ENCODE measurements around the gene IRX4.

IRX4 gene

GRCh38 chr5:1907616-1908015 is 24.9 kb upstream of the IRX4 start:
- no peaks in the 10 kb centered on the region for H3K4me1 ChIP-seq
- no peak overlapping the region for H2AFZ ChIP-seq
- no peaks in the 10 kb centered on the region for H3K36me3 ChIP-seq (ENCODE audit: control insufficient read depth, insufficient read depth, low read length)
- no peaks in the 10 kb centered on the region for H3K9me3 ChIP-seq (ENCODE audit: control insufficient read depth, low read length)
- no peak overlapping the region for H3K4me3 ChIP-seq (ENCODE audit: low read depth, low read length)
- H3K4me2 ChIP-seq (ENCODE audit: low read length) = no peak overlapping the region
- TF ChIP-seq CTCF (IDR thresholded peaks at IDR 0.05) = no peak
- H3K27me3 ChIP-seq (ENCODE audit: control insufficient read depth, insufficient read depth, low read length) = no peaks in the 10 kb centered on the region
- H3K9ac ChIP-seq = no peak overlapping the region
- no peaks in the 10 kb centered on the region for H3K79me2 ChIP-seq
- no peak overlapping the region for H3K27ac ChIP-seq

GRCh38 chr5:1905108-1905507 is 22.4 kb upstream of the IRX4 start:
- no peak overlapping the region for H3K4me2 ChIP-seq (ENCODE audit: low read length)
- H3K4me3 ChIP-seq (ENCODE audit: low read depth, low read length) = no peak overlapping the region
- no peaks in the 10 kb centered on the region for H3K4me1 ChIP-seq
- H3K79me2 ChIP-seq = no peaks in the 10 kb centered on the region
- H3K27me3 ChIP-seq (ENCODE audit: control insufficient read depth, insufficient read depth, low read length) = no peaks in the 10 kb centered on the region
- no peak overlapping the region for H3K27ac ChIP-seq
- no peak overlapping the region for H2AFZ ChIP-seq
- TF ChIP-seq CTCF (IDR thresholded peaks at IDR 0.05) = no peak
- no peaks in the 10 kb centered on the region for H3K9me3 ChIP-seq (ENCODE audit: control insufficient read depth, low read length)
- H3K36me3 ChIP-seq (ENCODE audit: control insufficient read depth, insufficient read depth, low read length) = no peaks in the 10 kb centered on the region
- H3K9ac ChIP-seq = no peak overlapping the region

- no peak overlapping the region for H3K27ac ChIP-seq
- no peak for TF ChIP-seq CTCF (IDR thresholded peaks at IDR 0.05)
- H3K9me3 ChIP-seq (ENCODE audit: control insufficient read depth, low read length) = no peaks in the 10 kb centered on the region
- no peaks in the 10 kb centered on the region for H3K36me3 ChIP-seq (ENCODE audit: control insufficient read depth, insufficient read depth, low read length)
- no peak overlapping the region for H3K9ac ChIP-seq
- H2AFZ ChIP-seq = no peak overlapping the region
- H3K4me3 ChIP-seq (ENCODE audit: low read depth, low read length) = no peak overlapping the region
- H3K79me2 ChIP-seq = no peaks in the 10 kb centered on the region
- no peak overlapping the region for H3K4me2 ChIP-seq (ENCODE audit: low read length)
- H3K4me1 ChIP-seq = no peaks in the 10 kb centered on the region
- H3K27me3 ChIP-seq (ENCODE audit: control insufficient read depth, insufficient read depth, low read length) = no peaks in the 10 kb centered on the region
These were observed 19.3 kb upstream of the IRX4 start for GRCh38 chr5:1901983-1902382.

- no peak overlapping the region for H3K4me3 ChIP-seq (ENCODE audit: low read depth, low read length)
- H3K9me3 ChIP-seq (ENCODE audit: control insufficient read depth, low read length) = no peaks in the 10 kb centered on the region
- no peak overlapping the region for H3K4me2 ChIP-seq (ENCODE audit: low read length)
- no peak overlapping the region for H3K27ac ChIP-seq
- no peak for TF ChIP-seq CTCF (IDR thresholded peaks at IDR 0.05)
- H3K27me3 ChIP-seq (ENCODE audit: control insufficient read depth, insufficient read depth, low read length) = no peaks in the 10 kb centered on the region
- H2AFZ ChIP-seq = no peak overlapping the region
- H3K9ac ChIP-seq = no peak overlapping the region
- H3K36me3 ChIP-seq (ENCODE audit: control insufficient read depth, insufficient read depth, low read length) = no peaks in the 10 kb centered on the region
- H3K4me1 ChIP-seq = no peaks in the 10 kb centered on the region
- no peaks in the 10 kb centered on the region for H3K79me2 ChIP-seq
These were observed 18.3 kb upstream of the IRX4 start for GRCh38 chr5:1901061-1901460.

- H3K9me3 ChIP-seq (ENCODE audit: control insufficient read depth, low read length) = no peaks in the 10 kb centered on the region
- no peaks in the 10 kb centered on the region for H3K36me3 ChIP-seq (ENCODE audit: control insufficient read depth, insufficient read depth, low read length)
- H3K4me1 ChIP-seq = no peaks in the 10 kb centered on the region
- no peak overlapping the region for H3K4me2 ChIP-seq (ENCODE audit: low read length)
- no peak overlapping the region for H2AFZ ChIP-seq
- no peak overlapping the region for H3K4me3 ChIP-seq (ENCODE audit: low read depth, low read length)
- no peaks in the 10 kb centered on the region for H3K79me2 ChIP-seq
- H3K27ac ChIP-seq = no peak overlapping the region
- TF ChIP-seq CTCF (IDR thresholded peaks at IDR 0.05) = no peak
- H3K9ac ChIP-seq = no peak overlapping the region
- no peaks in the 10 kb centered on the region for H3K27me3 ChIP-seq (ENCODE audit: control insufficient read depth, insufficient read depth, low read length)
These were observed 16.5 kb upstream of the IRX4 start for GRCh38 chr5:1899201-1899600.
